Peyer's patch (tissue), 4 donors: ENCODE data around the gene UBAC2. TPM values are rescaled to one million over a fixed set of nuclear protein-coding genes. Genes with fewer than 3 reads are reported as not detected.
"Not testable (repeated sequence)": the region's sequence is repeated elsewhere in the genome, so short reads cannot be mapped to it uniquely, and the experiment has no call there.

Source experiments
- DNase-seq, 3 donors: peaks; one replicate each; pipeline ENCODE4 v3.0.0-alpha.2; 2017 to 2019
- H3K27ac ChIP-seq, 4 donors: fragments of 200-600 bp; sonication (generic); one replicate each; pipeline ENCODE4 v1.5.1; 2016 to 2019
- H3K27me3 ChIP-seq, 2 donors: fragments of 200-600 bp; sonication (generic); one replicate each; pipeline ENCODE4 v1.5.1; 2019
- H3K36me3 ChIP-seq, 3 donors: fragments of 200-600 bp; sonication (generic); one replicate each; pipeline ENCODE4 v1.5.1; 2016 to 2019
- H3K4me1 ChIP-seq, 4 donors: fragments of 200-600 bp; sonication (generic); one replicate each; pipeline ENCODE4 v1.5.1; 2016 to 2019
- H3K4me3 ChIP-seq, 4 donors: fragments of 200-600 bp; sonication (generic); 1 replicate in 3 of 4; 2 replicates in 1 of 4; pipeline ENCODE4 v1.5.1; 2016 to 2019; ENCODE audit warnings: mild to moderate bottlenecking in 1 of 4
- H3K9me3 ChIP-seq, 4 donors: fragments of 200-600 bp; sonication (generic); one replicate each; pipeline ENCODE4 v1.5.1; 2016 to 2019; ENCODE audit warnings: mild to moderate bottlenecking in 1 of 4
- CTCF ChIP-seq, 6 experiments: fragments of 450-650 bp in 4 of 6; fragments of 200-600 bp in 2 of 6; sonication (generic) in 1 of 6; IDR thresholded peaks; one replicate each; pipeline ENCODE4 v1.5.1; 2017 to 2019; ENCODE audit warnings: antibody characterized with exemption in 6 of 6, mild to moderate bottlenecking in 3 of 6, moderate library complexity in 1 of 6
- POLR2A ChIP-seq, 2 donors: fragments of 450-650 bp; IDR thresholded peaks; one replicate each; pipeline ENCODE4 v1.5.1; 2017; ENCODE audit warnings: antibody characterized with exemption in 2 of 2, mild to moderate bottlenecking in 2 of 2, moderate library complexity in 2 of 2
- total RNA-seq, 4 donors: library from RNA; depleted of rRNA; stranded (reverse); fragments of >200 nt; gene quantifications; one replicate each; pipeline ENCODE4 v1.1.0, GENCODE V29; 2016

UBAC2 gene
- total RNA-seq, 4 donors from 2014 or later, result 38.8 to 67.8 (median 63.4) TPM

DNA sequence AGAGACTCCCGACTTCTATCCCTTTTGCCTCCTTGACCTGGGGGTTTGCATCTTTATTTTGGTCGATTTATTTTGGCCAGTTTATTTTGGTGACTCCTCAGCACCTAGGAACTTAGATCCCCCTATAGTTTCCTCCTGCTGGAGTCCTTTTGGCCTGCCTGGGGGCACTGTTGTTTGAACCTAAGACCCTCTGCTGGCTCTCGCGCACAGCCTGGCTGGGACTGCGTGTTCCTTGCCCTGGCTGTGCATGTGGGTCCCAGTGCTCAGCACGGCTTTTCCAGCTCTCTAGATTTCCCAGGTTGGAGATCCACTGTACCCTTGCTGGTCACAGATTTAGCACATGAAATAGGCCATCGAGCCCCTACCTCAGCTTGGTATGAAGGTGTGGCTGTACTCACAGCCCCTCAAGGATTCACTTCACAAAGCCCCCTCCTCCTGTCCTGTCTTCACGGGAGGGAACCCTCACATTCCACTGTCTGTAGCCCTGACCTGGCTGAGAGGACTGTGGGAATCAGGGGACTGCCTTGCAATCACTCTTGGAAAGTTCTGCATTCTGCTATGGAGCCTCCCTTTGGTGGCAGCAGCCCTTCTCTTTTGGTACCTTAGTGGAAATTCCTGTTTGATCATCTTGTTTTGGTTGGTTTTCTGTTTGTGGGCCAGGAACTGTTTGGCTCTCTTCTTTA is 8.3 kb downstream of the UBAC2 start:
- TF ChIP-seq POLR2A (IDR thresholded peaks at IDR 0.05) (no peak), CTCF (IDR thresholded peaks at IDR 0.05) (no peak)
- H3K4me1 ChIP-seq, result peaks cover 0 to 7% (median 0%) of the 10 kb centered on the region in 4 donors
- H3K9me3 ChIP-seq, result no peaks in the 10 kb centered on the region
- H3K4me3 ChIP-seq, result no peak overlapping the region
- DNase-seq, result no peak
- H3K27ac ChIP-seq, result no peak overlapping the region
- peaks cover 0 to 4% (median 0%) of the 10 kb centered on the region in 3 donors for H3K36me3 ChIP-seq
- H3K27me3 ChIP-seq, result no peaks in the 10 kb centered on the region

- H3K9me3 ChIP-seq, H3K36me3 ChIP-seq, H3K4me1 ChIP-seq, H3K4me3 ChIP-seq, H3K27me3 ChIP-seq, H3K27ac ChIP-seq, DNase-seq: not testable (repeated sequence)
Observed at GRCh38 chr13:99210627-99211026, 10.0 kb downstream of the UBAC2 start.

DNA sequence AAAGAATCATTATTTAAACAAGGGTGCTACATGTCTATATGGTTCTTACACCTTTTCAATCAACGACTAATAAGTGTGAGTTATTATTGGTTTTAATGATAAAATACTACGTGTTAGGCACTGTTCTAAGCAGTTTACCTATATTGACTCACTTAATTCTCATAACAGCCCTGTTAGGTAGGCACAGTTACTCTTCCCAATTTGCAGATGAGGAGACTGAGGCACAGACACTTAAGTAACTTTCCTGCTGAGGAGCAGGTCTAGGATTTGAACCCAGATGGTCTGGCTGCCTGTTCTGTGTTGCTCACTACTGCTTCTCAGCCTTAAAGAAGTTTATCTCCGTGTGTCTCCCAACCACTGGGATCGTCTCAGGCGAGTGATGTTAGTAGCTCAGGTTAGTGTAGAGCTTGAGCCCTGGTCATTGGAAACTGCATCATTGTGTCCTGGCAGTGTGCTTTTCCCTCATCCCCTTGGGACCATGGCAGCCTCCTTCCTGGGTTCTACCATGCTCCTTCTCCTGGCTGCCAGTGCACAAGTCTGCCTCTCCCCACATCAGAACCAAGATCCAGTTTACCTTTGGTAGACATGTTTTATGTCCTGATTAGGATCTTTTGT is 10.9 kb downstream of the UBAC2 start:
- H3K4me1 ChIP-seq, result peaks cover 0 to 5% (median 0%) of the 10 kb centered on the region in 4 donors
- TF ChIP-seq CTCF (IDR thresholded peaks at IDR 0.05), result no peak
- no peak for TF ChIP-seq POLR2A (IDR thresholded peaks at IDR 0.05)
- H3K4me3 ChIP-seq, result no peak overlapping the region
- H3K36me3 ChIP-seq, result no peaks in the 10 kb centered on the region
- peak in 1 of 3 donors; percentile 22 for DNase-seq
- H3K9me3 ChIP-seq, result no peaks in the 10 kb centered on the region
- H3K27me3 ChIP-seq, result no peaks in the 10 kb centered on the region
- no peak overlapping the region for H3K27ac ChIP-seq

DNA sequence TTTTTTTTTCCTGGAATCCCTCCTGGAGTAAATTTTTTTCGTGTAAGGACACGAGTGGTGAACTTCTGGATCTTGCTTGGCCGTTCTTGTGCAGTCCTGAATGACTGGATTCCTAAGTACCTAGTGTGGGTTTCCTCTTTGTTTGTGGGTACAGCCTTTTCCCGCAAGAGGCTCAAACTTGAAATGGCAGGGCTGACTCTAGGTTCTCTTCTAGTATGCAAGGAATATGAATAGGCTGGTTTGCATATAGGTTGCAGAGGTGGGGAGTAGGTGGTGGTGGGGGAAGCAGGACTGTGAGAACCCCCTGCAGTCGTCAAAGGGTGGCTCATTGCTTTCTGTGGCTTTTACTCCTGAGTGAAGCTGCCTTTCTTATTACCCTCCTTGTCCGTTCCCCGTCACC is 13.6 kb downstream of the UBAC2 start:
- Histone ChIP-seq H3K27ac (peak overlapping the region in 1 of 4 donors; percentile 67), H3K4me3 (no peak overlapping the region), H3K4me1 (peaks cover 0 to 26% (median 0%) of the 10 kb centered on the region in 4 donors), H3K36me3 (no peaks in the 10 kb centered on the region), H3K9me3 (no peaks in the 10 kb centered on the region), H3K27me3 (no peaks in the 10 kb centered on the region)
- TF ChIP-seq POLR2A (IDR thresholded peaks at IDR 0.05) (no peak), CTCF (IDR thresholded peaks at IDR 0.05) (no peak)
- no peak for DNase-seq

DNA sequence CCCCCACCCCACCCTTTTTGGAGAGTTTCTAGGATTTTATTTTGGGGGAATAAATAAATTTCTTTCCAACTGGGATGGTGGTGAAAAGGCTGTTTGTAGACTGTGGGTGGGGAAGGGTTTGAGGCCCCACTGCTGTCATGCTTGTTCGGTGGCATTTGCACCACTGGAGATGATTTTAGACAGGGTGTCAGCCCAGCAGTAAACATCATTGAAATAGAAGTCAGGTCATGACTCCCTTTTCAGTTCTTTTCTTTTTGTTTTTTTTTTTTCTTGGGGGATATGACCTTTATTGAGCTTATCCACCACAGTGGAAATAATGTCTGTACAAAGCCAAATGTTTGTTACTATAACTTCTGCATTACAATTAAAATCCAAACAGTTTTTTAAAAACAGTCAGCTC is 14.1 kb downstream of the UBAC2 start:
- no peaks in the 10 kb centered on the region for H3K27me3 ChIP-seq
- TF ChIP-seq CTCF (IDR thresholded peaks at IDR 0.05) (no peak), POLR2A (IDR thresholded peaks at IDR 0.05) (no peak)
- no peaks in the 10 kb centered on the region for H3K9me3 ChIP-seq
- DNase-seq, result no peak
- peaks cover 0 to 29% (median 0%) of the 10 kb centered on the region in 4 donors for H3K4me1 ChIP-seq
- no peaks in the 10 kb centered on the region for H3K36me3 ChIP-seq
- no peak overlapping the region for H3K4me3 ChIP-seq
- H3K27ac ChIP-seq, result peak overlapping the region in 1 of 4 donors; percentile 67

GRCh38 chr13:99215184-99215830 is 14.7 kb downstream of the UBAC2 start:
- H3K36me3 ChIP-seq, result no peaks in the 10 kb centered on the region
- H3K27ac ChIP-seq, result peak overlapping the region; percentile 23 to 77 (median 48)
- H3K9me3 ChIP-seq, result no peaks in the 10 kb centered on the region
- TF ChIP-seq CTCF (IDR thresholded peaks at IDR 0.05) (no peak), POLR2A (IDR thresholded peaks at IDR 0.05) (no peak)
- peak overlapping the region in 2 of 4 donors; percentile 6 to 21 for H3K4me3 ChIP-seq
- H3K27me3 ChIP-seq, result no peaks in the 10 kb centered on the region
- peak in 2 of 3 donors; percentile 49 to 77 for DNase-seq
- peaks cover 0 to 34% (median 0%) of the 10 kb centered on the region in 4 donors for H3K4me1 ChIP-seq
